Astrocyte (in vitro differentiated cells and primary cell): ENCODE data around the gene ORC4. TPM values are rescaled to one million over a fixed set of nuclear protein-coding genes. Genes with fewer than 3 reads are reported as not detected.

Source experiments
- DNase-seq: peaks from one replicate; pipeline ENCODE4 v3.0.0-alpha.2; 2010; ENCODE audit warnings: low read depth
- FAIRE-seq: peaks from 2 replicates; lab custom pipeline; 2011; peaks lifted over from hg19 to GRCh38; lab: Jason Lieb, UNC
- H2AFZ ChIP-seq: 2 replicates; pipeline ENCODE4 v1.6.0; 2012; ENCODE audit warnings: low read depth, low read length, inconsistent platforms
- H3K27ac ChIP-seq: 2 replicates; pipeline ENCODE4 v1.5.1; 2011; ENCODE audit warnings: low read depth, low read length, inconsistent platforms
- H3K27me3 ChIP-seq: 2 replicates; pipeline ENCODE4 v1.6.0; 2011; ENCODE audit warnings: low read length, inconsistent platforms; ENCODE audit not compliant: insufficient read depth
- H3K36me3 ChIP-seq: 2 replicates; pipeline ENCODE4 v1.5.1; 2011; ENCODE audit warnings: low read length, inconsistent platforms; ENCODE audit not compliant: insufficient read depth
- H3K4me1 ChIP-seq: 2 replicates; pipeline ENCODE4 v1.5.1; 2011; ENCODE audit warnings: low read length, inconsistent platforms; ENCODE audit not compliant: insufficient read depth
- H3K4me2 ChIP-seq: 2 replicates; pipeline ENCODE4 v1.6.0; 2012; ENCODE audit warnings: low read length, inconsistent platforms
- H3K4me3 ChIP-seq: 2 replicates; pipeline ENCODE4 v1.5.1; 2011; ENCODE audit warnings: low read depth, mild to moderate bottlenecking, low read length, inconsistent platforms; ENCODE audit not compliant: insufficient read depth
- H3K79me2 ChIP-seq: 2 replicates; pipeline ENCODE4 v1.6.0; 2012; ENCODE audit warnings: mild to moderate bottlenecking, low read length, inconsistent platforms; ENCODE audit not compliant: insufficient read depth
- H3K9ac ChIP-seq: 2 replicates; pipeline ENCODE4 v1.6.0; 2012; ENCODE audit warnings: mild to moderate bottlenecking, low read length, inconsistent platforms
- H3K9me3 ChIP-seq: 2 replicates; pipeline ENCODE4 v1.5.1; 2012; ENCODE audit warnings: low read depth, mild to moderate bottlenecking, low read length, inconsistent platforms; ENCODE audit not compliant: insufficient read depth
- H4K20me1 ChIP-seq: 2 replicates; pipeline ENCODE4 v1.6.0; 2012; ENCODE audit warnings: low read length, inconsistent platforms; ENCODE audit not compliant: insufficient read depth
- H3K27ac Mint-ChIP-seq: one replicate; pipeline ENCODE4 v1.8.0; 2021; ENCODE audit warnings: mild to moderate bottlenecking, mixed read lengths; ENCODE audit not compliant: unreplicated experiment
- H3K27me3 Mint-ChIP-seq: one replicate; pipeline ENCODE4 v1.8.0; 2021; ENCODE audit warnings: low read depth, mixed read lengths; ENCODE audit not compliant: unreplicated experiment
- H3K36me3 Mint-ChIP-seq: one replicate; pipeline ENCODE4 v1.8.0; 2021; ENCODE audit warnings: low read depth, mixed read lengths; ENCODE audit not compliant: unreplicated experiment
- H3K4me1 Mint-ChIP-seq: one replicate; pipeline ENCODE4 v1.8.0; 2021; ENCODE audit warnings: low read depth, mixed read lengths; ENCODE audit not compliant: unreplicated experiment
- H3K4me3 Mint-ChIP-seq: one replicate; pipeline ENCODE4 v1.8.0; 2021; ENCODE audit warnings: mild to moderate bottlenecking, moderate library complexity, mixed read lengths; ENCODE audit not compliant: unreplicated experiment
- H3K9me3 Mint-ChIP-seq: one replicate; pipeline ENCODE4 v1.8.0; 2021; ENCODE audit warnings: mild to moderate bottlenecking, mixed read lengths; ENCODE audit not compliant: unreplicated experiment
- EZH2 ChIP-seq: IDR thresholded peaks from 2 replicates; pipeline ENCODE4 v1.6.1; 2012; ENCODE audit warnings: mild to moderate bottlenecking, low read length, inconsistent platforms; ENCODE audit not compliant: insufficient read depth
- total RNA-seq: library from RNA; stranded (reverse); gene quantifications from 2 replicates; pipeline ENCODE4 v1.2.1, GENCODE V29; 2021
- TF ChIP-seq, protein P1 (sequence below): IDR thresholded peaks from 2 replicates; pipeline ENCODE4 v1.5.1; 2011; ENCODE audit warnings: low read depth, mild to moderate bottlenecking, inconsistent platforms, low read length, moderate library complexity; ENCODE audit not compliant: insufficient read depth

The ORC4 gene
- total RNA-seq, 1 donor from 2014 or later, result 43.8 TPM

GRCh38 chr2:147916067-147916466 is 104.5 kb downstream of the ORC4 start:
- FAIRE-seq, result no peak
- H3K27ac Mint-ChIP-seq, result no peak overlapping the region
- TF ChIP-seq, protein P1, sequence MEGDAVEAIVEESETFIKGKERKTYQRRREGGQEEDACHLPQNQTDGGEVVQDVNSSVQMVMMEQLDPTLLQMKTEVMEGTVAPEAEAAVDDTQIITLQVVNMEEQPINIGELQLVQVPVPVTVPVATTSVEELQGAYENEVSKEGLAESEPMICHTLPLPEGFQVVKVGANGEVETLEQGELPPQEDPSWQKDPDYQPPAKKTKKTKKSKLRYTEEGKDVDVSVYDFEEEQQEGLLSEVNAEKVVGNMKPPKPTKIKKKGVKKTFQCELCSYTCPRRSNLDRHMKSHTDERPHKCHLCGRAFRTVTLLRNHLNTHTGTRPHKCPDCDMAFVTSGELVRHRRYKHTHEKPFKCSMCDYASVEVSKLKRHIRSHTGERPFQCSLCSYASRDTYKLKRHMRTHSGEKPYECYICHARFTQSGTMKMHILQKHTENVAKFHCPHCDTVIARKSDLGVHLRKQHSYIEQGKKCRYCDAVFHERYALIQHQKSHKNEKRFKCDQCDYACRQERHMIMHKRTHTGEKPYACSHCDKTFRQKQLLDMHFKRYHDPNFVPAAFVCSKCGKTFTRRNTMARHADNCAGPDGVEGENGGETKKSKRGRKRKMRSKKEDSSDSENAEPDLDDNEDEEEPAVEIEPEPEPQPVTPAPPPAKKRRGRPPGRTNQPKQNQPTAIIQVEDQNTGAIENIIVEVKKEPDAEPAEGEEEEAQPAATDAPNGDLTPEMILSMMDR, result no peak
- no peak for TF ChIP-seq EZH2
- Histone ChIP-seq H3K9me3 (no peaks in the 10 kb centered on the region), H3K27ac (no peak overlapping the region), H3K79me2 (no peaks in the 10 kb centered on the region), H3K4me1 (no peaks in the 10 kb centered on the region), H3K9ac (no peak overlapping the region), H3K27me3 (no peaks in the 10 kb centered on the region), H3K4me2 (no peak overlapping the region), H2AFZ (no peak overlapping the region), H3K4me3 (no peak overlapping the region), H4K20me1 (no peaks in the 10 kb centered on the region), H3K36me3 (no peaks in the 10 kb centered on the region)
- H3K9me3 Mint-ChIP-seq, result no peaks in the 10 kb centered on the region
- H3K4me3 Mint-ChIP-seq, result no peak overlapping the region
- H3K27me3 Mint-ChIP-seq, result no peaks in the 10 kb centered on the region
- H3K4me1 Mint-ChIP-seq, result peaks cover 15% of the 10 kb centered on the region
- DNase-seq, result no peak
- peaks cover 6% of the 10 kb centered on the region for H3K36me3 Mint-ChIP-seq

DNA sequence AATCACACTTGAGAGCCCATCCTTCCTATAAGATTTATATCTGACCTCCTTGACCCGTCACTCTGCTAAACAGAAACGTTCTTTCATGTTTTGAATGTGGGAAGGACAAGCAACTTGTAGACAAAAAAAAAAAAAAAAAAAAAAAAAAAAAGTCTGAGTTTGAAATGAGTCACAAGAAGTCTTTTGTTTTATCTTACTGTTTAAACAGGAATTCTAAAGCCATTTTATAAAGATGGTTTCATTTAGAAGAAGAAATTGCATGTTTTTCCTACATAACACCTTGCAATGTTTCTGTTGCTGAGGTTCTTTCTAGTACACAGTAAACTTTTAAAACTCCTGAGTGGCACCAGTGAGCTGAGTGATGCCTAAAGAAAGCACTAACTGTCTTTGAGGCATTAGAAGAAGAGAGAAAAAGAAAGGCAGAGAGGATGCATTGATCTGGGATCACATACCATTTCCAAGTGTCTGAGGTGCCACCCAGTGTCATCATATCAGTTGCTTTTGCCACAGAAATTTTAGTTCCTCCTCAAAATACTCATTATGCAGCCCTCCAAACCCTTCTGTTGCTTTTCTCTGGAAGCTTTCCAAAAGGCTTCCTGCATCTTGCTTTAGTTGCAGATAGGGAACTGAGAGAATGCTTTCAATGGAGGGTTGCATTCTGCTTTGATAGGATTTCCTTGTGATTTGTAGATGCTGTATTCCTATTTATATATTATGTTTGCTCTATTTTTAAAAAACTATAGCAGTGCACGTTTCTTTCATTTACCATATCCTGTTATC is 106.6 kb downstream of the ORC4 start:
- Histone ChIP-seq H4K20me1 (no peaks in the 10 kb centered on the region), H3K9ac (no peak overlapping the region), H3K4me1 (no peaks in the 10 kb centered on the region), H3K9me3 (no peaks in the 10 kb centered on the region), H3K4me2 (peak overlapping the region; percentile 35), H3K27ac (no peak overlapping the region), H3K27me3 (no peaks in the 10 kb centered on the region), H3K36me3 (no peaks in the 10 kb centered on the region), H3K4me3 (no peak overlapping the region), H3K79me2 (no peaks in the 10 kb centered on the region), H2AFZ (no peak overlapping the region)
- H3K9me3 Mint-ChIP-seq, result no peaks in the 10 kb centered on the region
- H3K4me3 Mint-ChIP-seq, result no peak overlapping the region
- no peak for TF ChIP-seq EZH2
- TF ChIP-seq, protein P1, result no peak
- no peak for FAIRE-seq
- H3K27ac Mint-ChIP-seq, result no peak overlapping the region
- H3K27me3 Mint-ChIP-seq, result no peaks in the 10 kb centered on the region
- peaks cover 5% of the 10 kb centered on the region for H3K36me3 Mint-ChIP-seq
- peaks cover 15% of the 10 kb centered on the region for H3K4me1 Mint-ChIP-seq
- peak; percentile 14 for DNase-seq

DNA sequence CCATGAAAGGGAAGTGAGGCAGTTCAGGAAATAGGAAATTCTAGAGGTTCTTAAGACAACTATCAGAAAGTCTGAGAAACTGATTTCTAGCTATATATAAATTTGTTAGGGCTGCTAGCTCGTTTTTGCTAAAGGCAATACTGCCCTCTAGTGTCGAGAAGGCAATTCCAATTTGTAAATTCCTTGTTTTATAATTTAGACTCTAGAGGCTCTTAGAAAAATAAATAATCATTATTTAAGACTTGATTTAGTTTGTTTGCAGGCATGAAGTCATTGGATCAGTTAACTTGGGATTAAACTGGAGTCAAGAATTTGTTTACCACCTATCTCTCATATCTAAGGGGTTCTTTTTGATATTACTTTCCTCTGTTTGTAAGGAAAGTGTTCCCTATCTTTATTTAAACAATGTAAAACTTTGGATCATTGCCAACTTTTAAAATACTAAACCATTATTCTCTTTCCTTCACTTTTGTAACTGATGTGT is 109.5 kb downstream of the ORC4 start:
- Mint-ChIP-seq H3K36me3 (no peaks in the 10 kb centered on the region), H3K4me3 (no peak overlapping the region), H3K27ac (no peak overlapping the region), H3K4me1 (peaks cover 15% of the 10 kb centered on the region), H3K27me3 (no peaks in the 10 kb centered on the region), H3K9me3 (no peaks in the 10 kb centered on the region)
- Histone ChIP-seq H3K9me3 (no peaks in the 10 kb centered on the region), H3K4me3 (no peak overlapping the region), H3K36me3 (no peaks in the 10 kb centered on the region), H3K27me3 (no peaks in the 10 kb centered on the region), H3K4me2 (no peak overlapping the region), H3K9ac (no peak overlapping the region), H4K20me1 (no peaks in the 10 kb centered on the region), H3K27ac (no peak overlapping the region), H3K4me1 (no peaks in the 10 kb centered on the region), H3K79me2 (no peaks in the 10 kb centered on the region), H2AFZ (no peak overlapping the region)
- peak; percentile 51 for DNase-seq
- TF ChIP-seq, protein P1, result peak; percentile 74
- no peak for TF ChIP-seq EZH2
- no peak for FAIRE-seq
